A673 (cell line): Measurements from ENCODE around the gene NHS. TPM values are rescaled to one million over a fixed set of nuclear protein-coding genes. Genes with fewer than 3 reads are reported as not detected.

ENCODE experiments used
- BruUV-seq: library from RNA; stranded (reverse); fragments of 400-500 nt; replicated peaks from 2 replicates; lab custom pipeline; 2021; lab: Mats Ljungman, UMichigan
- CTCF ChIA-PET: fragments of 300-600 bp; sonication (Branson Sonifier 250); formaldehyde crosslinking; loops from one replicate; lab custom pipeline; 2022; ENCODE audit warnings: antibody characterized with exemption; lab: Charles Lee
- POLR2A ChIA-PET: fragments of 300-600 bp; sonication (Branson Sonifier 250); formaldehyde crosslinking; loops from one replicate; lab custom pipeline; 2022; ENCODE audit warnings: antibody characterized with exemption; ENCODE audit not compliant: low non-redundant PET; lab: Charles Lee
- DNase-seq: peaks from one replicate; pipeline ENCODE4 v3.0.0-alpha.2; 2015; ENCODE audit warnings: low spot score
- H3K27ac ChIP-seq: fragments of 200-600 bp; sonication (generic); 2 replicates; pipeline ENCODE4 v1.5.1; 2016; ENCODE audit warnings: mixed run types, low read depth, mild to moderate bottlenecking, mixed read lengths, antibody characterized with exemption, low read length; ENCODE audit not compliant: poor library complexity, severe bottlenecking
- H3K27me3 ChIP-seq: fragments of 200-600 bp; sonication (generic); replicated peaks from 2 replicates; pipeline ENCODE4 v1.6.1; 2017; ENCODE audit warnings: mixed run types, low read depth, mild to moderate bottlenecking, mixed read lengths, antibody characterized with exemption, low read length; ENCODE audit not compliant: insufficient read depth, poor library complexity
- H3K36me3 ChIP-seq: fragments of 200-600 bp; sonication (generic); 2 replicates; pipeline ENCODE4 v1.6.1; 2016; ENCODE audit warnings: mixed run types, mild to moderate bottlenecking, mixed read lengths, antibody characterized with exemption, low read length; ENCODE audit not compliant: insufficient read depth, poor library complexity, severe bottlenecking
- H3K4me1 ChIP-seq: fragments of 200-600 bp; sonication (generic); 2 replicates; pipeline ENCODE4 v1.6.1; 2017; ENCODE audit warnings: mixed run types, mild to moderate bottlenecking, mixed read lengths, antibody characterized with exemption, low read length; ENCODE audit not compliant: insufficient read depth, poor library complexity, severe bottlenecking
- H3K4me3 ChIP-seq: fragments of 200-600 bp; sonication (generic); 2 replicates; pipeline ENCODE4 v1.5.1; 2016; ENCODE audit warnings: low read depth, mixed run types, mild to moderate bottlenecking, mixed read lengths, low read length; ENCODE audit not compliant: poor library complexity, severe bottlenecking
- H3K9me3 ChIP-seq: fragments of 200-600 bp; sonication (generic); 2 replicates; pipeline ENCODE4 v1.6.1; 2016; ENCODE audit warnings: mixed run types, low read depth, mild to moderate bottlenecking, mixed read lengths, antibody characterized with exemption, low read length; ENCODE audit not compliant: poor library complexity, severe bottlenecking
- CTCF ChIP-seq: fragments of 300-800, 200-600 bp; sonication (generic); conservative IDR thresholded peaks from 2 replicates; pipeline ENCODE4 v1.5.1; 2017; ENCODE audit warnings: low read depth, mild to moderate bottlenecking, antibody characterized with exemption, low read length, moderate library complexity, mixed read lengths
- EZH2 ChIP-seq: fragments of 200-600 bp; sonication (generic); IDR thresholded peaks from 2 replicates; pipeline ENCODE4 v1.6.1; 2017; ENCODE audit warnings: borderline replicate concordance, low read depth, mild to moderate bottlenecking, mixed read lengths, antibody characterized with exemption, low read length; ENCODE audit not compliant: poor library complexity, severe bottlenecking
- intact Hi-C: fragments of 100-400 bp; cut with micrococcal nuclease; formaldehyde crosslinking; loops from one replicate; pipeline ENCODE4 v1.10.0; 2022; ENCODE audit not compliant: unreplicated experiment
- total RNA-seq: library from RNA; stranded (reverse); gene quantifications from 2 replicates; pipeline ENCODE4 v1.2.3, GENCODE V29; 2021

The NHS gene
- total RNA-seq, 1 experiment from 2014 or later, result 0.37 TPM

- TF ChIP-seq CTCF (no peak), EZH2 (no peak)
- ChIA-PET POLR2A (no interaction called here), CTCF (no interaction called here)
- no peak overlapping the region for H3K4me3 ChIP-seq
- no peaks in the 10 kb centered on the region for H3K27me3 ChIP-seq
- no peak overlapping the region for H3K27ac ChIP-seq
- BruUV-seq, result no TSS peak
- H3K4me1 ChIP-seq, result no peaks in the 10 kb centered on the region
- H3K36me3 ChIP-seq, result no peaks in the 10 kb centered on the region
- H3K9me3 ChIP-seq, result no peaks in the 10 kb centered on the region
- DNase-seq, result no peak
- intact Hi-C loops, result no loop called here
Observed at GRCh38 chrX:17560385-17560784, 185.4 kb downstream of the NHS start.

GRCh38 chrX:17563076-17563475 is 188.1 kb downstream of the NHS start:
- no TSS peak for BruUV-seq
- ChIA-PET CTCF (no interaction called here), POLR2A (no interaction called here)
- no peaks in the 10 kb centered on the region for H3K27me3 ChIP-seq
- no peak for DNase-seq
- H3K36me3 ChIP-seq, result no peaks in the 10 kb centered on the region
- no peaks in the 10 kb centered on the region for H3K9me3 ChIP-seq
- intact Hi-C loops, result no loop called here
- H3K27ac ChIP-seq, result no peak overlapping the region
- H3K4me3 ChIP-seq, result no peak overlapping the region
- no peak for TF ChIP-seq CTCF
- no peak for TF ChIP-seq EZH2
- H3K4me1 ChIP-seq, result no peaks in the 10 kb centered on the region

- DNase-seq, result no peak
- ChIA-PET CTCF (no interaction called here), POLR2A (no interaction called here)
- BruUV-seq, result no TSS peak
- Histone ChIP-seq H3K27ac (no peak overlapping the region), H3K4me3 (no peak overlapping the region), H3K27me3 (no peaks in the 10 kb centered on the region), H3K4me1 (no peaks in the 10 kb centered on the region), H3K9me3 (no peaks in the 10 kb centered on the region), H3K36me3 (no peaks in the 10 kb centered on the region)
- intact Hi-C loops, result no loop called here
- no peak for TF ChIP-seq CTCF
- TF ChIP-seq EZH2, result no peak
Observed at GRCh38 chrX:17563515-17563914, 188.5 kb downstream of the NHS start.
